Astrocyte of the hippocampus (primary cell): Measurements from ENCODE around the gene TBX10.
"Not testable (repeated sequence)": the region's sequence is repeated elsewhere in the genome, so short reads cannot be mapped to it uniquely, and the experiment has no call there.

Source experiments
- DNase-seq: peaks from one replicate; pipeline ENCODE4 v3.0.0; 2011; ENCODE audit warnings: low read depth, low spot score

Gene TBX10

GRCh38 chr11:67639438-67639859, at the start of gene TBX10:
TSS of gene TBX10 (minus strand) at chr11:67639763. CDS start at chr11:67639472, 291 bp downstream.
- DNase-seq = no peak

GRCh38 chr11:67689178-67689577, 49.6 kb upstream of the TBX10 start:
- no peak for DNase-seq

- DNase-seq = no peak
Observed at GRCh38 chr11:67687986-67688385, 48.4 kb upstream of the TBX10 start.

- not testable (repeated sequence) for DNase-seq
Observed at GRCh38 chr11:67685641-67686332, 46.2 kb upstream of the TBX10 start.

- DNase-seq = not testable (repeated sequence)
Observed at GRCh38 chr11:67682126-67683034, 42.8 kb upstream of the TBX10 start.

GRCh38 chr11:67680696-67681470, 41.3 kb upstream of the TBX10 start:
- DNase-seq = no peak

GRCh38 chr11:67675058-67675747, 35.6 kb upstream of the TBX10 start:
- no peak for DNase-seq

- DNase-seq = no peak
Observed at GRCh38 chr11:67674442-67674871, 34.9 kb upstream of the TBX10 start, which contains the start of gene ALDH3B2. TSS of gene ALDH3B2 (minus strand) at chr11:67674623. CDS start at chr11:67666935, 7,688 bp downstream.

GRCh38 chr11:67673902-67674301, 34.3 kb upstream of the TBX10 start:
- no peak for DNase-seq

GRCh38 chr11:67673358-67673757, 33.8 kb upstream of the TBX10 start:
- DNase-seq = no peak

GRCh38 chr11:67671211-67671520, 31.6 kb upstream of the TBX10 start:
- DNase-seq = no peak

GRCh38 chr11:67670316-67671210, 31.0 kb upstream of the TBX10 start:
- no peak for DNase-seq

GRCh38 chr11:67668192-67668551, 28.6 kb upstream of the TBX10 start:
- DNase-seq = no peak

- no peak for DNase-seq
Observed at GRCh38 chr11:67667490-67668191, 28.1 kb upstream of the TBX10 start.

GRCh38 chr11:67666676-67667489, 27.3 kb upstream of the TBX10 start:
- DNase-seq = no peak

GRCh38 chr11:67666303-67666645, 26.7 kb upstream of the TBX10 start:
- no peak for DNase-seq

- no peak for DNase-seq
Observed at GRCh38 chr11:67665541-67666302, 26.2 kb upstream of the TBX10 start.
